Panc1 (cell line): Measurements from ENCODE around the gene RPS18. TPM values are rescaled to one million over a fixed set of nuclear protein-coding genes. Genes with fewer than 3 reads are reported as not detected.
A peak's percentile ranks its signal among the peaks of the same experiment; 100 is the strongest.

ENCODE experiments used
- ATAC-seq: fragments of 200-7000 bp; cut with Tn5 transposase; 2 replicates; pipeline ENCODE4 v1.9.1; 2020; ENCODE audit warnings: mild to moderate bottlenecking, moderate library complexity
- BruUV-seq: library from RNA; stranded (reverse); fragments of 400-500 nt; replicated peaks from 2 replicates; lab custom pipeline; 2021; lab: Mats Ljungman, UMichigan
- CTCF ChIA-PET: fragments of 300-600 bp; sonication (Branson Sonifier 250); formaldehyde crosslinking; loops from one replicate; lab custom pipeline; 2022; ENCODE audit warnings: antibody characterized with exemption; lab: Charles Lee
- POLR2A ChIA-PET: fragments of 300-600 bp; sonication (Branson Sonifier 250); formaldehyde crosslinking; loops from one replicate; lab custom pipeline; 2022; ENCODE audit warnings: antibody characterized with exemption; lab: Charles Lee
- DNase-seq: peaks from one replicate; pipeline ENCODE4 v3.0.0-alpha.2; 2010; ENCODE audit warnings: low read depth, low spot score
- H3K27ac ChIP-seq: 2 replicates; pipeline ENCODE4 v1.5.1; 2011; ENCODE audit warnings: mild to moderate bottlenecking, low read length, inconsistent platforms
- H3K27me3 ChIP-seq: fragments of 200-500 bp; sonication (Bioruptor generic); 2 replicates; pipeline ENCODE4 v1.6.0; 2014; ENCODE audit warnings: low read length, inconsistent platforms; ENCODE audit not compliant: control insufficient read depth, insufficient read depth
- H3K36me3 ChIP-seq: fragments of 200-500 bp; sonication (Bioruptor generic); 2 replicates; pipeline ENCODE4 v1.5.1; 2014; ENCODE audit warnings: inconsistent platforms, mild to moderate bottlenecking, low read length, moderate library complexity; ENCODE audit not compliant: control insufficient read depth, insufficient read depth
- H3K4me1 ChIP-seq: 2 replicates; pipeline ENCODE4 v1.5.1; 2011; ENCODE audit warnings: inconsistent platforms, mild to moderate bottlenecking, low read length, moderate library complexity; ENCODE audit not compliant: control insufficient read depth, insufficient read depth
- H3K4me3 ChIP-seq, 2 experiments: 2 replicates each; pipeline ENCODE4 v1.5.1; 2011 to 2012; ENCODE audit warnings: low read depth in 2 of 2, low read length in 2 of 2, mild to moderate bottlenecking in 2 of 2, inconsistent platforms in 1 of 2, moderate library complexity in 1 of 2
- H3K9me3 ChIP-seq: fragments of 200-500 bp; sonication (Bioruptor generic); 2 replicates; pipeline ENCODE4 v1.5.1; 2014; ENCODE audit warnings: low read depth, mild to moderate bottlenecking, inconsistent platforms, low read length, moderate library complexity; ENCODE audit not compliant: control insufficient read depth, insufficient read depth
- POLR2AphosphoS5 ChIP-seq: IDR thresholded peaks from 2 replicates; pipeline ENCODE4 v1.6.1; 2012; ENCODE audit warnings: mild to moderate bottlenecking, low read depth, low read length, moderate library complexity
- SIN3A ChIP-seq: IDR thresholded peaks from 2 replicates; pipeline ENCODE4 v1.6.1; 2012; ENCODE audit warnings: low read depth, mild to moderate bottlenecking, low read length, moderate library complexity, borderline replicate concordance; ENCODE audit not compliant: insufficient read depth
- TCF7L2 ChIP-seq: IDR thresholded peaks from 2 replicates; pipeline ENCODE4 v1.6.1; 2011; ENCODE audit warnings: mild to moderate bottlenecking, low read depth, low read length, inconsistent platforms
- in situ Hi-C: cut with HindIII; loops from 2 replicates; pipeline ENCODE4 v1.10.0; 2016; ENCODE audit warnings: low sequenced_read_pairs, low pct_unique_long_range_greater_than_20kb
- intact Hi-C: fragments of 100-400 bp; cut with micrococcal nuclease; formaldehyde crosslinking; loops from one replicate; pipeline ENCODE4 v1.10.0; 2022; ENCODE audit not compliant: unreplicated experiment
- total RNA-seq: library from RNA; stranded (reverse); gene quantifications from one replicate; pipeline ENCODE4 v1.2.1, GENCODE V29; 2021; ENCODE audit not compliant: unreplicated experiment
- TF ChIP-seq, protein P1 (sequence below), 2 experiments: IDR thresholded peaks; 2 replicates each; pipeline ENCODE4 v1.6.1; 2011 to 2012; ENCODE audit warnings: low read depth in 2 of 2, control low read depth in 1 of 2, low read length in 1 of 2, mild to moderate bottlenecking in 1 of 2, moderate library complexity in 1 of 2; ENCODE audit not compliant: insufficient read depth in 1 of 2
- TF ChIP-seq, protein P2 (sequence below): fragments of 450-650 bp; IDR thresholded peaks from 2 replicates; pipeline ENCODE4 v1.5.1; 2017; ENCODE audit warnings: mild to moderate bottlenecking

RPS18 gene
- total RNA-seq, 1 experiment from 2014 or later, result 1,987 TPM

DNA sequence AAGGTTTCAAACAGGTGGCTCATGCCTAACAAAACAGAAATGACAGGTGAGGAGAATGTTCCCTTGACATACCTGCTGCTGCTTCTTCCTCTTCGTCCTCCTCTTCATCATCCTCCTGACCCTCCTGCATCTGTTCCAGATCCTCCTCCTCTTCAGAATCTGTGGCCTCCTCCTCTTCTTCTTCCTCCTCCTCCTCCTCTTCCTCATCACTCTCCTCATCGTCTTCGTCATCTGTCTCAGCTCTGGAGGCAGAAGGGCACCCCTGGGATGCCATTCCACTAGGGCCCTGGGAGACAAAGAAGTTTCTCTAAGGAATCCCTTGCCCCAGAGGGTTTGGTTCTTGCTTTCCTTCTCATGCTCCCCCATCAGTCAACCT is 48.1 kb downstream of the RPS18 start:
- Histone ChIP-seq H3K4me1 (peaks cover 59% of the 10 kb centered on the region), H3K27ac (peak overlapping the region; percentile 89), H3K36me3 (peaks cover 18% of the 10 kb centered on the region), H3K27me3 (no peaks in the 10 kb centered on the region), H3K9me3 (no peaks in the 10 kb centered on the region), H3K4me3 (peak overlapping the region; percentile 65 to 81)
- intact Hi-C loops, result no loop called here
- ChIA-PET POLR2A (no interaction called here), CTCF (no interaction called here)
- in situ Hi-C loops, result no loop called here
- BruUV-seq, result no TSS peak
- ATAC-seq, result no peak
- no peak for DNase-seq
- TF ChIP-seq, protein P1, sequence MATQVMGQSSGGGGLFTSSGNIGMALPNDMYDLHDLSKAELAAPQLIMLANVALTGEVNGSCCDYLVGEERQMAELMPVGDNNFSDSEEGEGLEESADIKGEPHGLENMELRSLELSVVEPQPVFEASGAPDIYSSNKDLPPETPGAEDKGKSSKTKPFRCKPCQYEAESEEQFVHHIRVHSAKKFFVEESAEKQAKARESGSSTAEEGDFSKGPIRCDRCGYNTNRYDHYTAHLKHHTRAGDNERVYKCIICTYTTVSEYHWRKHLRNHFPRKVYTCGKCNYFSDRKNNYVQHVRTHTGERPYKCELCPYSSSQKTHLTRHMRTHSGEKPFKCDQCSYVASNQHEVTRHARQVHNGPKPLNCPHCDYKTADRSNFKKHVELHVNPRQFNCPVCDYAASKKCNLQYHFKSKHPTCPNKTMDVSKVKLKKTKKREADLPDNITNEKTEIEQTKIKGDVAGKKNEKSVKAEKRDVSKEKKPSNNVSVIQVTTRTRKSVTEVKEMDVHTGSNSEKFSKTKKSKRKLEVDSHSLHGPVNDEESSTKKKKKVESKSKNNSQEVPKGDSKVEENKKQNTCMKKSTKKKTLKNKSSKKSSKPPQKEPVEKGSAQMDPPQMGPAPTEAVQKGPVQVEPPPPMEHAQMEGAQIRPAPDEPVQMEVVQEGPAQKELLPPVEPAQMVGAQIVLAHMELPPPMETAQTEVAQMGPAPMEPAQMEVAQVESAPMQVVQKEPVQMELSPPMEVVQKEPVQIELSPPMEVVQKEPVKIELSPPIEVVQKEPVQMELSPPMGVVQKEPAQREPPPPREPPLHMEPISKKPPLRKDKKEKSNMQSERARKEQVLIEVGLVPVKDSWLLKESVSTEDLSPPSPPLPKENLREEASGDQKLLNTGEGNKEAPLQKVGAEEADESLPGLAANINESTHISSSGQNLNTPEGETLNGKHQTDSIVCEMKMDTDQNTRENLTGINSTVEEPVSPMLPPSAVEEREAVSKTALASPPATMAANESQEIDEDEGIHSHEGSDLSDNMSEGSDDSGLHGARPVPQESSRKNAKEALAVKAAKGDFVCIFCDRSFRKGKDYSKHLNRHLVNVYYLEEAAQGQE (IDR thresholded peaks at IDR 0.05; ENCODE audit: insufficient read depth in 1 of 2, low read depth in 2 of 2, low read length in 1 of 2), result no peak
- TF ChIP-seq POLR2AphosphoS5 (no peak), TCF7L2 (no peak), SIN3A (no peak)

DNA sequence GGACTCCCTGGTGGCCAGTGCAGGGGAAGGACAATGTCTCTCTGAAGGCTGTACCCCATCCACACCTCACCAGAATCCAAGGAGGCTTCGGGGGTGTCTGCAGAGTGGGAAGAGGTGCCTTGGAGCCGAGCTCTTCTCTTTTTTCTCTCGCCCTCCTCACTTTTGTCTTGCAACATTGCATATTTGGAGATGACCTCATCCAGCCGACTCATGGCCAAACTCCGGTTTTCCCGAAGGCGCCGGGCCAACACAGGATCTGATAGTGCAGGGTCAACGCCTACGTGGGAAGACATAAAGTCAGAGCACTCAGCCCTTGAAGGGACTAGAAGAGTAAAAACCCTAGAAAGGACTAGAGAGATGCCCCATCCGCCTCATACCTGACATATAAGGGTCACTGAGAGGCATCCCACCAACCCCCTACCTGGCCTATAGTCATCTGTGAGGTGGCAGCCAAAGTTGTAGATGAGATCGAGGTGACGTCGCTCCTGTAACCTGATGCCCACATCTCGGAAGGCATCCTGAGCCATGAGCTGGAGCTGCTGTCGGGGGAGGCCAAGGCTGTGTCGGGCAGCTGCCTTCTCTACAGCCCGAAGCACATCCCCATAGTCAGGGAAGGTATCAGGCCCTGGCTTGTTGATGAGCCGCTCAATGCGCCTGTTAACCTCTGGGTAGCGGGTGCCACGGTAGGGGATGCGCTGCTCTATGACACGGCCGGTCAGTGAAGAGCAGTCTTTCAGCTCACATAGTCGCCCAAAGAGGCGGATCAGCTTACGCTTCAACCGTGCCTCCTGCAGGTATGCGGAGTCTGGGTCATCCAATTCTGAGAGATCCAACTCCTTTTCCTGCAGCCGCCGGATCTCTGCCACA is 48.7 kb downstream of the RPS18 start:
- ChIA-PET CTCF (interaction anchor here (0.6 kb wide), 1 partner anchor 90 kb away, joined by 11 read pairs; the partner anchor contains the start of gene PHF1), POLR2A (no interaction called here)
- Histone ChIP-seq H3K4me3 (peak overlapping the region; percentile 65 to 81), H3K27ac (peak overlapping the region; percentile 89), H3K4me1 (peaks cover 54% of the 10 kb centered on the region), H3K36me3 (peaks cover 18% of the 10 kb centered on the region), H3K9me3 (no peaks in the 10 kb centered on the region), H3K27me3 (no peaks in the 10 kb centered on the region)
- TF ChIP-seq, protein P2, sequence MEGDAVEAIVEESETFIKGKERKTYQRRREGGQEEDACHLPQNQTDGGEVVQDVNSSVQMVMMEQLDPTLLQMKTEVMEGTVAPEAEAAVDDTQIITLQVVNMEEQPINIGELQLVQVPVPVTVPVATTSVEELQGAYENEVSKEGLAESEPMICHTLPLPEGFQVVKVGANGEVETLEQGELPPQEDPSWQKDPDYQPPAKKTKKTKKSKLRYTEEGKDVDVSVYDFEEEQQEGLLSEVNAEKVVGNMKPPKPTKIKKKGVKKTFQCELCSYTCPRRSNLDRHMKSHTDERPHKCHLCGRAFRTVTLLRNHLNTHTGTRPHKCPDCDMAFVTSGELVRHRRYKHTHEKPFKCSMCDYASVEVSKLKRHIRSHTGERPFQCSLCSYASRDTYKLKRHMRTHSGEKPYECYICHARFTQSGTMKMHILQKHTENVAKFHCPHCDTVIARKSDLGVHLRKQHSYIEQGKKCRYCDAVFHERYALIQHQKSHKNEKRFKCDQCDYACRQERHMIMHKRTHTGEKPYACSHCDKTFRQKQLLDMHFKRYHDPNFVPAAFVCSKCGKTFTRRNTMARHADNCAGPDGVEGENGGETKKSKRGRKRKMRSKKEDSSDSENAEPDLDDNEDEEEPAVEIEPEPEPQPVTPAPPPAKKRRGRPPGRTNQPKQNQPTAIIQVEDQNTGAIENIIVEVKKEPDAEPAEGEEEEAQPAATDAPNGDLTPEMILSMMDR, result no peak
- TF ChIP-seq TCF7L2, result no peak
- no peak for TF ChIP-seq SIN3A
- no peak for TF ChIP-seq POLR2AphosphoS5
- TF ChIP-seq, protein P1 (IDR thresholded peaks at IDR 0.05; ENCODE audit: insufficient read depth in 1 of 2, low read depth in 2 of 2, low read length in 1 of 2), result no peak
- ATAC-seq, result no peak
- intact Hi-C loops, result no loop called here
- no TSS peak for BruUV-seq
- in situ Hi-C loops, result no loop called here
- DNase-seq, result no peak
